Activated CD4-positive, alpha-beta memory T cell treated with anti-CD3 and anti-CD28 coated beads for 36 hours (primary cell): ENCODE results near the gene LARP1B. TPM values are rescaled to one million over a fixed set of nuclear protein-coding genes. Genes with fewer than 3 reads are reported as not detected.
"Not testable (repeated sequence)": the region's sequence is repeated elsewhere in the genome, so short reads cannot be mapped to it uniquely, and the experiment has no call there.

Experiments used
- CTCF ChIA-PET: fragments of 350-600 bp; sonication (Branson Sonifier 250); formaldehyde crosslinking; loops from one replicate; lab custom pipeline; 2021; ENCODE audit warnings: antibody characterized with exemption, inconsistent platforms; lab: Charles Lee
- POLR2A ChIA-PET: fragments of 350-600 bp; sonication (Branson Sonifier 250); formaldehyde crosslinking; loops from one replicate; lab custom pipeline; 2021; ENCODE audit warnings: antibody characterized with exemption; lab: Charles Lee
- DNase-seq: peaks from one replicate; pipeline ENCODE4 v3.0.0-alpha.2; 2020
- H3K27ac Mint-ChIP-seq: one replicate; pipeline ENCODE4 v1.8.0; 2021; ENCODE audit warnings: mixed read lengths
- H3K27me3 Mint-ChIP-seq: one replicate; pipeline ENCODE4 v1.8.0; 2021; ENCODE audit warnings: mixed read lengths
- H3K36me3 Mint-ChIP-seq: one replicate; pipeline ENCODE4 v1.8.0; 2021; ENCODE audit warnings: mixed read lengths
- H3K4me1 Mint-ChIP-seq: one replicate; pipeline ENCODE4 v1.8.0; 2021; ENCODE audit warnings: low read depth, mixed read lengths
- H3K4me3 Mint-ChIP-seq: one replicate; pipeline ENCODE4 v1.8.0; 2021; ENCODE audit warnings: mild to moderate bottlenecking, mixed read lengths
- H3K9me3 Mint-ChIP-seq: one replicate; pipeline ENCODE4 v1.8.0; 2021; ENCODE audit warnings: mixed read lengths
- intact Hi-C: fragments of 100-400 bp; cut with micrococcal nuclease; formaldehyde crosslinking; loops from one replicate; pipeline ENCODE4 v1.15.1; 2023
- total RNA-seq, 2 experiments: library from RNA; stranded (reverse); gene quantifications; one replicate each; pipeline ENCODE4 v1.2.3, GENCODE V29; 2021

LARP1B gene
- total RNA-seq, result 10 to 100 TPM; 23.5 to 25.5 TPM

GRCh38 chr4:128060699-128061565 lies at the start of gene LARP1B:
Gene LARP1B, plus strand, starts transcription at chr4:128061312. Its CDS starts 13,640 bp downstream, at chr4:128074952.
- Mint-ChIP-seq H3K27ac (peak within 1 kb of the TSS; percentile 87), H3K4me3 (peak within 1 kb of the TSS; percentile 87), H3K36me3 (no peaks in the 10 kb centered on the region), H3K27me3 (no peaks in the 10 kb centered on the region), H3K9me3 (no peaks in the 10 kb centered on the region), H3K4me1 (peaks cover 15% of the 10 kb centered on the region)
- ChIA-PET POLR2A (interaction anchor here (0.6 to 2.6 kb wide), 10 partner anchors 9 to 751 kb away, joined by 3 to 44 read pairs (median 4); partner anchors contain the start of genes ABHD18, MFSD8, PGRMC2 and PLK4), CTCF (interaction anchor here (0.6 to 1.4 kb wide), 5 partner anchors 11 to 754 kb away, joined by 3 to 7 read pairs (median 3); partner anchors contain the start of genes ABHD18 and MFSD8)
- peak; percentile 95 for DNase-seq
- intact Hi-C loops, result loop anchor here (1.0 to 2.0 kb wide), 7 partner anchors 64 to 1032 kb away; partner anchors contain the start of genes ABHD18, HSPA4L, JADE1 and MFSD8

- CTCF ChIA-PET, result no interaction called here
- Mint-ChIP-seq H3K27ac (no peak overlapping the region), H3K4me3 (no peak overlapping the region), H3K27me3 (no peaks in the 10 kb centered on the region), H3K9me3 (no peaks in the 10 kb centered on the region), H3K4me1 (no peaks in the 10 kb centered on the region), H3K36me3 (peaks cover 25% of the 10 kb centered on the region)
- DNase-seq, result no peak
- intact Hi-C loops, result no loop called here
- POLR2A ChIA-PET, result no interaction called here
Measured at GRCh38 chr4:128025319-128025718, 35.8 kb upstream of the LARP1B start.

- intact Hi-C loops, result no loop called here
- no peaks in the 10 kb centered on the region for H3K27me3 Mint-ChIP-seq
- no peak overlapping the region for H3K27ac Mint-ChIP-seq
- H3K4me3 Mint-ChIP-seq, result no peak overlapping the region
- H3K9me3 Mint-ChIP-seq, result no peaks in the 10 kb centered on the region
- H3K4me1 Mint-ChIP-seq, result no peaks in the 10 kb centered on the region
- peaks cover 15% of the 10 kb centered on the region for H3K36me3 Mint-ChIP-seq
- no peak for DNase-seq
- ChIA-PET CTCF (no interaction called here), POLR2A (no interaction called here)
Measured at GRCh38 chr4:128029907-128030306, 31.2 kb upstream of the LARP1B start.

- CTCF ChIA-PET, result no interaction called here
- Mint-ChIP-seq H3K27me3 (no peaks in the 10 kb centered on the region), H3K4me1 (no peaks in the 10 kb centered on the region), H3K4me3 (no peak overlapping the region), H3K36me3 (peaks cover 13% of the 10 kb centered on the region), H3K27ac (no peak overlapping the region), H3K9me3 (no peaks in the 10 kb centered on the region)
- POLR2A ChIA-PET, result no interaction called here
- DNase-seq, result no peak
- intact Hi-C loops, result no loop called here
Measured at GRCh38 chr4:128031756-128032384, 29.2 kb upstream of the LARP1B start.

- H3K4me3 Mint-ChIP-seq, result no peak overlapping the region
- ChIA-PET POLR2A (no interaction called here), CTCF (no interaction called here)
- H3K9me3 Mint-ChIP-seq, result no peaks in the 10 kb centered on the region
- no peak overlapping the region for H3K27ac Mint-ChIP-seq
- no peaks in the 10 kb centered on the region for H3K4me1 Mint-ChIP-seq
- intact Hi-C loops, result no loop called here
- no peaks in the 10 kb centered on the region for H3K27me3 Mint-ChIP-seq
- no peaks in the 10 kb centered on the region for H3K36me3 Mint-ChIP-seq
- DNase-seq, result no peak
Measured at GRCh38 chr4:128039568-128039967, 21.5 kb upstream of the LARP1B start.

GRCh38 chr4:128047019-128047418 lies 14.1 kb upstream of the LARP1B start:
- intact Hi-C loops, H3K9me3 Mint-ChIP-seq, H3K27ac Mint-ChIP-seq, DNase-seq, CTCF ChIA-PET, H3K4me1 Mint-ChIP-seq, H3K36me3 Mint-ChIP-seq, H3K27me3 Mint-ChIP-seq, H3K4me3 Mint-ChIP-seq: not testable (repeated sequence)
- POLR2A ChIA-PET, result interaction anchor here (0.6 kb wide), 1 partner anchor 26 kb away, joined by 6 read pairs; no protein-coding TSS in a partner anchor

- DNase-seq, H3K27me3 Mint-ChIP-seq, H3K36me3 Mint-ChIP-seq, CTCF ChIA-PET, H3K9me3 Mint-ChIP-seq, intact Hi-C loops, H3K4me1 Mint-ChIP-seq, H3K4me3 Mint-ChIP-seq, H3K27ac Mint-ChIP-seq: not testable (repeated sequence)
- POLR2A ChIA-PET, result interaction anchor here (0.6 kb wide), 1 partner anchor 26 kb away, joined by 6 read pairs; no protein-coding TSS in a partner anchor
Measured at GRCh38 chr4:128047514-128047913, 13.6 kb upstream of the LARP1B start.

GRCh38 chr4:128051229-128051628 lies 9.9 kb upstream of the LARP1B start:
- peak; percentile 25 for DNase-seq
- not testable (repeated sequence) for H3K4me1 Mint-ChIP-seq

GRCh38 chr4:128054907-128055306 lies 6.2 kb upstream of the LARP1B start:
- POLR2A ChIA-PET, H3K4me3 Mint-ChIP-seq, intact Hi-C loops: not testable (repeated sequence)

More at GRCh38 chr4:128051229-128051628, 9.9 kb upstream of the LARP1B start:
- POLR2A ChIA-PET, CTCF ChIA-PET, H3K36me3 Mint-ChIP-seq, H3K27ac Mint-ChIP-seq, H3K9me3 Mint-ChIP-seq, H3K27me3 Mint-ChIP-seq, H3K4me3 Mint-ChIP-seq: not testable (repeated sequence)
- intact Hi-C loops, result loop anchor here (2.0 kb wide), 1 partner anchor 446 kb away; no protein-coding TSS in a partner anchor

GRCh38 chr4:128055441-128056206 lies 5.5 kb upstream of the LARP1B start:
- H3K27me3 Mint-ChIP-seq, H3K9me3 Mint-ChIP-seq, H3K4me3 Mint-ChIP-seq, POLR2A ChIA-PET, H3K27ac Mint-ChIP-seq, intact Hi-C loops, H3K36me3 Mint-ChIP-seq, CTCF ChIA-PET, DNase-seq, H3K4me1 Mint-ChIP-seq: not testable (repeated sequence)

More at GRCh38 chr4:128054907-128055306, 6.2 kb upstream of the LARP1B start:
- H3K9me3 Mint-ChIP-seq, H3K27me3 Mint-ChIP-seq, H3K27ac Mint-ChIP-seq, H3K4me1 Mint-ChIP-seq, H3K36me3 Mint-ChIP-seq, CTCF ChIA-PET, DNase-seq: not testable (repeated sequence)

- Mint-ChIP-seq H3K27me3 (no peaks in the 10 kb centered on the region), H3K4me3 (no peak overlapping the region), H3K4me1 (peaks cover 2% of the 10 kb centered on the region), H3K9me3 (no peaks in the 10 kb centered on the region), H3K36me3 (no peaks in the 10 kb centered on the region), H3K27ac (no peak overlapping the region)
- no peak for DNase-seq
- ChIA-PET POLR2A (no interaction called here), CTCF (no interaction called here)
- intact Hi-C loops, result no loop called here
Measured at GRCh38 chr4:128056396-128056795, 4.7 kb upstream of the LARP1B start.
